Loucy (cell line): ENCODE measurements around the gene RAB40B.

Experiments used
- H2AFZ ChIP-seq: fragments of 200-600 bp; sonication (generic); 2 replicates; pipeline ENCODE4 v1.6.0; 2016; ENCODE audit warnings: antibody characterized with exemption, mild to moderate bottlenecking, low read length, moderate library complexity
- H3F3A ChIP-seq: fragments of 200-600 bp; 2 replicates; pipeline ENCODE4 v1.6.0; 2016; ENCODE audit warnings: antibody characterized with exemption, low read depth, mild to moderate bottlenecking
- H3K27me3 ChIP-seq: fragments of 200-600 bp; sonication (generic); 2 replicates; pipeline ENCODE4 v1.6.1; 2014; ENCODE audit warnings: low read length, mild to moderate bottlenecking; ENCODE audit not compliant: insufficient read depth, poor library complexity, severe bottlenecking
- H3K36me3 ChIP-seq: fragments of 200-600 bp; sonication (generic); 2 replicates; pipeline ENCODE4 v1.6.1; 2016; ENCODE audit warnings: low read length; ENCODE audit not compliant: insufficient read depth
- H3K4me1 ChIP-seq: fragments of 200-600 bp; sonication (generic); 2 replicates; pipeline ENCODE4 v1.5.1; 2014; ENCODE audit warnings: low read length, mild to moderate bottlenecking; ENCODE audit not compliant: insufficient read depth, poor library complexity, severe bottlenecking
- H3K4me2 ChIP-seq: fragments of 200-600 bp; sonication (generic); 2 replicates; pipeline ENCODE4 v1.6.0; 2014; ENCODE audit warnings: antibody characterized with exemption, low read length, low read depth, mild to moderate bottlenecking; ENCODE audit not compliant: poor library complexity, severe bottlenecking
- H3K4me3 ChIP-seq: fragments of 200-600 bp; sonication (generic); 2 replicates; pipeline ENCODE4 v1.5.1; 2014; ENCODE audit warnings: low read length, mild to moderate bottlenecking, mixed read lengths; ENCODE audit not compliant: poor library complexity, severe bottlenecking
- H3K79me2 ChIP-seq: fragments of 200-600 bp; sonication (generic); 2 replicates; pipeline ENCODE4 v1.6.1; 2014; ENCODE audit warnings: low read length; ENCODE audit not compliant: insufficient read depth
- H3K9ac ChIP-seq: fragments of 200-600 bp; sonication (generic); 2 replicates; pipeline ENCODE4 v1.6.0; 2014; ENCODE audit warnings: mild to moderate bottlenecking, low read depth, low read length, moderate library complexity; ENCODE audit not compliant: poor library complexity, severe bottlenecking
- H3K9me2 ChIP-seq: fragments of 200-600 bp; sonication (generic); replicated peaks from 2 replicates; pipeline ENCODE4 v1.6.1; 2016; ENCODE audit warnings: low read depth, low read length, mixed read lengths
- H3K9me3 ChIP-seq: fragments of 200-600 bp; sonication (generic); 2 replicates; pipeline ENCODE4 v1.6.1; 2014; ENCODE audit warnings: mild to moderate bottlenecking, antibody characterized with exemption, low read length, low read depth; ENCODE audit not compliant: insufficient read depth
- H4K20me1 ChIP-seq: fragments of 200-600 bp; sonication (generic); 2 replicates; pipeline ENCODE4 v1.6.0; 2014; ENCODE audit warnings: antibody characterized with exemption, low read length, mild to moderate bottlenecking; ENCODE audit not compliant: insufficient read depth, poor library complexity, severe bottlenecking
- CTCF ChIP-seq: fragments of 200-600 bp; sonication (generic); conservative IDR thresholded peaks from 2 replicates; pipeline ENCODE4 v1.5.1; 2014; ENCODE audit warnings: mild to moderate bottlenecking, antibody characterized with exemption, low read length
- EZH2phosphoT487 ChIP-seq: fragments of 200-600 bp; IDR thresholded peaks from 2 replicates; pipeline ENCODE4 v1.6.1; 2018; ENCODE audit warnings: antibody characterized with exemption, mild to moderate bottlenecking, moderate library complexity, borderline replicate concordance

The RAB40B gene

GRCh38 chr17:82736511-82737185, 38.1 kb upstream of the RAB40B start:
- H3F3A ChIP-seq: no peaks in the 10 kb centered on the region
- TF ChIP-seq EZH2phosphoT487 (no peak), CTCF (no peak)
- H3K9me2 ChIP-seq: no peaks in the 10 kb centered on the region
- no peaks in the 10 kb centered on the region for H3K79me2 ChIP-seq
- H3K9ac ChIP-seq: no peak overlapping the region
- no peaks in the 10 kb centered on the region; the same call in 1 of the 2 replicates for H3K9me3 ChIP-seq
- no peak overlapping the region for H3K4me3 ChIP-seq
- no peaks in the 10 kb centered on the region for H3K27me3 ChIP-seq
- H4K20me1 ChIP-seq: no peaks in the 10 kb centered on the region
- no peaks in the 10 kb centered on the region for H3K4me1 ChIP-seq
- no peak overlapping the region for H3K4me2 ChIP-seq
- H2AFZ ChIP-seq: no peak overlapping the region
- no peaks in the 10 kb centered on the region for H3K36me3 ChIP-seq

DNA sequence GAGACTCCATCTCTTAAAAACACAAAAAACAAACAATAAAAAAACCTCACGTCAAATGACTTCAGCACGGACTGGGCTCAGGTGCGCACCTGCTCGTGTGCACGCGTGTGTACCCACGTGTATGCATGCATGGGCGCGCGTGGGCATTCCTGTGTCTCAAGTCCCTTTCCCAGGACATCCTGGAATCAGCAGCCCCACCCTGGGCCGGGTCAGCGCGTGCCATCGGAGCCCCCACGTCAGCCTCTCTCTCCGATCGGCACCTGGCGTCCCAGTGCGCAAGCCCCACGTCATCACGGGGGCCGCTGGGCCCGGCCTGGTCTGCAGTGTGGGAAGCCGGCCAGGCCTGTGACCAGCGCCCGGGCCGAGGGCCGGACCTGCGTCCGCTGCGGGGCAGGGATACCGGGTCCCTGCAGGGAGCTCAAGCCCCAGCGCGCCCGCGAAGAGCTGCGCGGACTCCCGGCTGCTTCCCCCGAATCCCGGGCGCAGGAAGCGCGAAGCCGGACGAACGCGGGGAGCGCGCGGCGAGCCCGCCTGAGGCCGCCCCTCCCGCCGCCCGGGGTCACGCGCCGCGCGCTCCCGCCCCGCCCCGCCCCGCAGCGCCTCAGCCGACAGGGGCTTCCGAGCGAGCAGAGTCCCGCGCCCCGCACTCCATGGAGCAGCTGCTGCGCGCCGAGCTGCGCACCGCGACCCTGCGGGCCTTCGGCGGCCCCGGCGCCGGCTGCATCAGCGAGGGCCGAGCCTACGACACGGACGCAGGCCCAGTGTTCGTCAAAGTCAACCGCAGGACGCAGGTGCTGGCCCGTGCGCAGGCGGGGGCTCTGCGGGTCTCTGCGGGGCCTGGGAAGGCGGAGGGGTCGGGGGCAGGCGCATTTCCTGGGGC, 36.7 kb upstream of the RAB40B start, which contains the start of gene FN3K:
FN3K (plus strand) TSS at position 629 of the 880 bp plus-strand sequence; CDS start at position 651, 22 bp downstream.
- H2AFZ ChIP-seq: no peak within 1 kb of the TSS
- H3K9me3 ChIP-seq: no peaks in the 10 kb centered on the region; the same call in 1 of the 2 replicates
- no peaks in the 10 kb centered on the region for H3K4me1 ChIP-seq
- H3K4me2 ChIP-seq: no peak within 1 kb of the TSS
- H3K4me3 ChIP-seq: no peak within 1 kb of the TSS
- TF ChIP-seq EZH2phosphoT487: no peak
- TF ChIP-seq CTCF: no peak
- H3K9ac ChIP-seq: no peak within 1 kb of the TSS
- no peaks in the 10 kb centered on the region for H3K79me2 ChIP-seq
- no peaks in the 10 kb centered on the region for H3K9me2 ChIP-seq
- H3F3A ChIP-seq: no peaks in the 10 kb centered on the region
- H3K27me3 ChIP-seq: no peaks in the 10 kb centered on the region
- no peaks in the 10 kb centered on the region for H4K20me1 ChIP-seq
- H3K36me3 ChIP-seq: no peaks in the 10 kb centered on the region

DNA sequence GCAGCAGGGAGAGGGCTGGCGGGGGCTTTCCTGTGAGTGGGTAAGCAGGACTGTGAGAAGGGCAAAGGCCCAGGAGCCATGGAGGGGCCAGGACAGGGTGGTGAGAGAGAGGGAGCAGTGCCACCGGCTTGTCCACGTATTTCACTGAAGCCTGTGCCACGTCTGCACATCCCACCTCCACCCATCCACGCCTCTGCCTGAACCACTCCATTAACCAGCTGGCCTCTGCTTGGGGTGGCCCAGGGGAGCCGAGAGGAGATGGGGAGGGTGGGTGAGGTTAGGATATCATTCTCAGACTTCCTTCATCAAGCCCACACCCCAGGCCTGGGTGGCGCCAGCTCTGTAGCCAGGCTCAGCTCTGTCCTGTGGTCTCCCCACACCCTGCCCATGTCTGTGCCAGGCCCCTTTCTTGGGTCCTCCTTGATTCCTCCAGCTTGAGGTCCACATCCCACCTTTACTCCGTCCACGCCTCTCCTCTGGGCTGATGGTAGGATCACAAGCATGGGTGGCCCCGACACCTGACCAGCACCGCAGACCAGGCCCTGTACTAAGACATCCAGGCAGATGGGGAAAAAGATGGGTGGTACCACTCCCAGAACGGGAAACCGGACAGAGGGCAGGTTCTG, 33.7 kb upstream of the RAB40B start:
- Histone ChIP-seq H3K9me2 (no peaks in the 10 kb centered on the region), H3K79me2 (no peaks in the 10 kb centered on the region), H3K4me3 (no peak overlapping the region), H2AFZ (no peak overlapping the region), H3K4me1 (no peaks in the 10 kb centered on the region), H3K4me2 (no peak overlapping the region), H3K9ac (no peak overlapping the region), H3K36me3 (no peaks in the 10 kb centered on the region), H3K9me3 (no peaks in the 10 kb centered on the region; the same call in 1 of the 2 replicates), H4K20me1 (no peaks in the 10 kb centered on the region), H3F3A (no peaks in the 10 kb centered on the region), H3K27me3 (no peaks in the 10 kb centered on the region)
- TF ChIP-seq EZH2phosphoT487: no peak
- TF ChIP-seq CTCF: no peak
